Suppressor macrophage treated with lipopolysaccharide for 1 hour (primary cell): Measurements from ENCODE around the gene C4orf17.

Source experiments
- DNase-seq, 3 donors: peaks; one replicate each; pipeline ENCODE4 v3.0.0-alpha.2; 2020 to 2022

Gene C4orf17

DNA sequence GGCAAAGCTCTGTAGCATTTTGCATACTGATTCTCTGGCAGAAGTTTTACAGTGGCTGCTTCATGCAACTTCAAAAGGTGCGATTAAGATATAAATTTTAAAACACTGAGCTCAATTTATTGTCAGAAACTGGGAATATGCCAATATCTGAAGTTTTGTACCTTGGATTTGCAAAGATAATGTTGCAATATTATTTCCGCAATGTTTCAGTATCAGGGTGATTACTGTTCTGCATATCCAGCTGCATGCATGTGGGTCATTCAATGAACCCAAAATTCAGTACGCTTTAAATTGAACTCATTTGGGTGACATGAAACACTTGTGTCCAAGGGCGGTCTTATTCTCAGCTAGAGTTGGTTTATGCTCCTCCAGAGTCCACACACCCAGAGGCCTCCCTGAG is 26.9 kb downstream of the C4orf17 start:
- no peak for DNase-seq

- peak in 1 of 3 donors; percentile 10 for DNase-seq
Observed at GRCh38 chr4:99540277-99540939, 29.6 kb downstream of the C4orf17 start.

- DNase-seq, result no peak
Observed at GRCh38 chr4:99552872-99553271, 42.1 kb downstream of the C4orf17 start.

GRCh38 chr4:99563310-99564186 is 52.7 kb downstream of the C4orf17 start, which contains the start of gene TRMT10A:
Gene TRMT10A (minus strand): TSS chr4:99564039. CDS start chr4:99559338, 4,701 bp downstream.
- DNase-seq, result peak; percentile 97 to 98 (median 98)

GRCh38 chr4:99564921-99565320 is 54.1 kb downstream of the C4orf17 start:
- no peak for DNase-seq

DNA sequence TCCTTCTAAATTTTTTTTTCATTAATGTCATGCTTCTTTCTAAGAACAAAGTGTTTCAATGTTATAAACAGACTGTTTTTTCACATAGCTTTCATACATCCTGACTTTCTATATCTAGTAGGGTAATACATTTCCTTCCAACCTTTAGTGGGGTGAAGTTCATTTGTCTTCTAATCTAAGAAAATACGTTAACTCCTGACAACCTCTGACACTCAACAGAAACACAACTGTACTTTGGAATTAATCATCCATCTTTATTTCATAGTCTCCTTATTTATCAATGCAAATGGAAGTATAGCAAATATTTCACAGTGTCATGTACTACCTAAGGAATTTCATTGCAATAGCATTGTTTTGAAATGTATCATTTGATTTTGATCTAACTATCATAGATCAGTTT is 61.1 kb downstream of the C4orf17 start:
- no peak for DNase-seq

- no peak for DNase-seq
Observed at GRCh38 chr4:99572527-99573240, 61.9 kb downstream of the C4orf17 start.

- no peak for DNase-seq
Observed at GRCh38 chr4:99573735-99574368, 63.0 kb downstream of the C4orf17 start.

- DNase-seq, result peak; percentile 15 to 55 (median 38)
Observed at GRCh38 chr4:99574530-99575324, 63.9 kb downstream of the C4orf17 start, which contains the start of gene MTTP. Gene MTTP (plus strand): TSS chr4:99574824. CDS start chr4:99574910, 86 bp downstream.

GRCh38 chr4:99578714-99579113 is 67.9 kb downstream of the C4orf17 start:
- no peak for DNase-seq

DNA sequence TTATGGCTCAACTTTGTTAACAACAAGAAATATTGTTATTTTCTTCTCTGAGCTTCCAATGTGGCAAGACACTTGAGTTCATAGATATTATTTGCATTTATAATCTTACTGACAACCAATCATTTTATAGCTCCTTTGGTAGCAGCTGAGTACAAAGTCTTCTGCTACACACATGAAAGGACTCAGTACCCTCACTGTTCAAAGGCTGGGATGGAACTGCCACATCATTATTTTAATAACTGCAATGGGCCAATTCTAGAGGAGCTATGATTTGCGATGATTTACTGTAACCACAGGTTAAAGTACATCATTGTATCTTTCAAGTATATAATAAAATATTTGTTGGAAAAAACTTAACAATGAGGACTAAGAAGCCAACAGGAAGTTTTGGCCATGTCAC is 74.7 kb downstream of the C4orf17 start:
- no peak for DNase-seq

DNA sequence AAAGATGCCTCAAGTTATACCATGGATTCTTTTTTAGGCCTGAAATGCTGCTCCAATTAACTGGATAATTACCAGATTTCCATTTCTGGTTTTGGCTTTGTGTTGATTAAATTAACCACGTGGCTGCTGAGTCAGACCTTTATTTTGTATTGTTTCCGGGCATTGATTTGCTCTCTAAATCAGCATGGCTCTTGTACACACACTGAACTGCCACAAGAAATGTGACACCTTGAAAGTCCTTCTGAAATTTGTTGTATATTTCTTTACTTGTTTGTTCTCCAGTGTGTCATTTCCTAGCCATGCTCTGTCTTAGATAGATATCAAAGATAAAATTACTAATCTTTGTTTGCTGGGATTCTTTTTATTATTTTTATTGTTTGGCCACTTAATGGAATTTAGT is 75.5 kb downstream of the C4orf17 start:
- DNase-seq, result no peak

- no peak for DNase-seq
Observed at GRCh38 chr4:99586797-99587196, 76.0 kb downstream of the C4orf17 start.

DNA sequence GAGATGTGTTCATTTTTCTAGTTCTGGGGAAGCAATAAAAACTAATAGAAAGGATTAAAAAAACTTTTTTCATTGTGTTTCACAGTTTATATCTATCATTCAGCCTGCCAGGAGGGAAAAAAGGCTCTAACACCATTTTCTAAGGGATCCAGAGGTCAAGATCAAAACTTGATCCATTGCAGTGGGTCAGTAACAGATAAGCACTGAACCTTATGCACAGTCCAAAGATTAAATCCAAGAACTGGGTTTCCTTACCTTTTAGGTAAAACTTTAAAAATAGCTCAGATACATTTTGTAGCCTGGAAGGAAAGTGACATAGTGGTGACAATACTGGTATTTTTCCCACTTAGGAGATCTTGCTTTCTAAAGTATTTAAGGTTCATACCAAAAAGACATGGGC is 76.5 kb downstream of the C4orf17 start:
- no peak for DNase-seq

GRCh38 chr4:99587803-99588202 is 77.0 kb downstream of the C4orf17 start:
- DNase-seq, result no peak

DNA sequence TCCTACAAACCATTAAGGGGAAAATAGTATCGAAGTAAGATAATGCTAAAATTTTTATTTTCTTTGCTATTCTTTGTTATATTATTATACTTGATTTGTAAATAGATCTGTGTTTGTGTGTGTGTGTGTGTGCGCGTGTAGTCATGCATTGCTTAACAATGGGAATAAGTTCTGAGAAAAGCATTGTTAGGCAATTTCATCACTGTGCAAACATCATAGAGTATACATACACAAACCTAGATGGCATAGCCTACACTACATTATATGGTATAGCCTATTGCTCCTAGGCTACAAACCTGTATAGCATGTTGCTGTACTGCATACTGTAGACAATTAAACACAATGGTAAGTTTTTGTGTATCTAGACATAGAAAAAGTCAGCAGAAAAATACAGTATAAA is 80.9 kb downstream of the C4orf17 start:
- DNase-seq, result no peak
